Measurements from ENCODE around the gene LY86. TPM values are rescaled to one million over a fixed set of nuclear protein-coding genes. Genes with fewer than 3 reads are reported as not detected.

LY86 gene
- total and polyA plus RNA-seq, 9 of the 15 experiments (the other 6 are each of a cell fraction or from before 2014, with no cell fraction given) = 0.08 to 0.20 TPM; not detected in 7

DNA sequence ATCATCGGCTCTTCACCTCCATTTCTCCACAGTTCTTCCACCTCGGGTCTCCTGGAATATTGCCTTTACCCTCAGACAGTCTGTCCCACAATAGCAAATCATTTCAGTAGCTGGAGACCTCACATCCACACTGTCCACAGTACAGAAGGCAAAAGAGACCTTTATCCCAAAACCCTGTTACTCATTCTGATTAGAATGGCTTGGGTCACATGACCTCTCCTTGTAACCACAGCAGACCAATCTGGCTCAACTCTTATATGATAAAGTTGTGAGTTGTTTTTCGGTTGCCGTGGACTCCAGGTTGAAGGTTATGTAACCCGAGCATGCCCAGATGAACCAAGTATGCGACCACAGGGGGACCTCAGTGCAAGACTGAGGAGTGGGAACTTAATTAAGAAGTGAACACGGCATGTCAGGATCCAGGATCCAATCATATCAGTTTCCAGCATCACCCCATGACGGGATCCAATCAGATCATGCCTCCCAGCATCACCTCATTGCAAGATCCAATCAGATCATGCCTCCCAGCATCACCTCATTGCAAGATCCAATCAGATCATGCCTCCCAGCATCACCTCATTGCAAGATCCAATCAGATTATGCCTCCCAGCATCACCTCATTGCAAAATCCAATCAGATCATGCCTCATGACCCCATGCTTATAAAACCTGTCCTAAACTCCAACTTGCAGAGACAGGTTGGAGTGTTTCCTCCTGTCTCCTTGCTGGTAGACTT is 68.7 kb downstream of the LY86 start (continued):
- TF ChIP-seq, protein P1, sequence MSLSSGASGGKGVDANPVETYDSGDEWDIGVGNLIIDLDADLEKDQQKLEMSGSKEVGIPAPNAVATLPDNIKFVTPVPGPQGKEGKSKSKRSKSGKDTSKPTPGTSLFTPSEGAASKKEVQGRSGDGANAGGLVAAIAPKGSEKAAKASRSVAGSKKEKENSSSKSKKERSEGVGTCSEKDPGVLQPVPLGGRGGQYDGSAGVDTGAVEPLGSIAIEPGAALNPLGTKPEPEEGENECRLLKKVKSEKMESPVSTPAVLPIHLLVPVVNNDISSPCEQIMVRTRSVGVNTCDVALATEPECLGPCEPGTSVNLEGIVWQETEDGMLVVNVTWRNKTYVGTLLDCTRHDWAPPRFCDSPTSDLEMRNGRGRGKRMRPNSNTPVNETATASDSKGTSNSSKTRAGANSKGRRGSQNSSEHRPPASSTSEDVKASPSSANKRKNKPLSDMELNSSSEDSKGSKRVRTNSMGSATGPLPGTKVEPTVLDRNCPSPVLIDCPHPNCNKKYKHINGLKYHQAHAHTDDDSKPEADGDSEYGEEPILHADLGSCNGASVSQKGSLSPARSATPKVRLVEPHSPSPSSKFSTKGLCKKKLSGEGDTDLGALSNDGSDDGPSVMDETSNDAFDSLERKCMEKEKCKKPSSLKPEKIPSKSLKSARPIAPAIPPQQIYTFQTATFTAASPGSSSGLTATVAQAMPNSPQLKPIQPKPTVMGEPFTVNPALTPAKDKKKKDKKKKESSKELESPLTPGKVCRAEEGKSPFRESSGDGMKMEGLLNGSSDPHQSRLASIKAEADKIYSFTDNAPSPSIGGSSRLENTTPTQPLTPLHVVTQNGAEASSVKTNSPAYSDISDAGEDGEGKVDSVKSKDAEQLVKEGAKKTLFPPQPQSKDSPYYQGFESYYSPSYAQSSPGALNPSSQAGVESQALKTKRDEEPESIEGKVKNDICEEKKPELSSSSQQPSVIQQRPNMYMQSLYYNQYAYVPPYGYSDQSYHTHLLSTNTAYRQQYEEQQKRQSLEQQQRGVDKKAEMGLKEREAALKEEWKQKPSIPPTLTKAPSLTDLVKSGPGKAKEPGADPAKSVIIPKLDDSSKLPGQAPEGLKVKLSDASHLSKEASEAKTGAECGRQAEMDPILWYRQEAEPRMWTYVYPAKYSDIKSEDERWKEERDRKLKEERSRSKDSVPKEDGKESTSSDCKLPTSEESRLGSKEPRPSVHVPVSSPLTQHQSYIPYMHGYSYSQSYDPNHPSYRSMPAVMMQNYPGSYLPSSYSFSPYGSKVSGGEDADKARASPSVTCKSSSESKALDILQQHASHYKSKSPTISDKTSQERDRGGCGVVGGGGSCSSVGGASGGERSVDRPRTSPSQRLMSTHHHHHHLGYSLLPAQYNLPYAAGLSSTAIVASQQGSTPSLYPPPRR (CRISPR knock-in tag; IDR thresholded peaks at IDR 0.05; ENCODE audit: borderline replicate concordance) = no peak
- TF ChIP-seq REST (IDR thresholded peaks at IDR 0.05; ENCODE audit: borderline replicate concordance) = peak; percentile 33
- TF ChIP-seq REST (CRISPR knock-in tag; IDR thresholded peaks at IDR 0.05; ENCODE audit: low read depth) = no peak
- TF ChIP-seq, protein P2, sequence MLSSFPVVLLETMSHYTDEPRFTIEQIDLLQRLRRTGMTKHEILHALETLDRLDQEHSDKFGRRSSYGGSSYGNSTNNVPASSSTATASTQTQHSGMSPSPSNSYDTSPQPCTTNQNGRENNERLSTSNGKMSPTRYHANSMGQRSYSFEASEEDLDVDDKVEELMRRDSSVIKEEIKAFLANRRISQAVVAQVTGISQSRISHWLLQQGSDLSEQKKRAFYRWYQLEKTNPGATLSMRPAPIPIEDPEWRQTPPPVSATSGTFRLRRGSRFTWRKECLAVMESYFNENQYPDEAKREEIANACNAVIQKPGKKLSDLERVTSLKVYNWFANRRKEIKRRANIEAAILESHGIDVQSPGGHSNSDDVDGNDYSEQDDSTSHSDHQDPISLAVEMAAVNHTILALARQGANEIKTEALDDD (IDR thresholded peaks at IDR 0.05) = no peak
- TF ChIP-seq ZNF79 (CRISPR knock-in tag; IDR thresholded peaks at IDR 0.05; ENCODE audit: low read depth) = 0 out of 2 replicates have a peak, but pooled peaks have one; percentile 10
- no peak for TF ChIP-seq SMAD2 (IDR thresholded peaks at IDR 0.05; ENCODE audit: low read depth, low read length)
- TF ChIP-seq SETDB1 (IDR thresholded peaks at IDR 0.05; ENCODE audit: low read length) = no peak
- no peak for TF ChIP-seq SMARCB1 (IDR thresholded peaks at IDR 0.05; ENCODE audit: insufficient read length, low read depth)
- TF ChIP-seq TBL1XR1 (IDR thresholded peaks at IDR 0.05; ENCODE audit: low read length in 2 of 2) = no peak
- TF ChIP-seq BCL6 (CRISPR knock-in tag; IDR thresholded peaks at IDR 0.05) = no peak
